Measurements from ENCODE around the gene KCNJ14.

Gene KCNJ14

DNA sequence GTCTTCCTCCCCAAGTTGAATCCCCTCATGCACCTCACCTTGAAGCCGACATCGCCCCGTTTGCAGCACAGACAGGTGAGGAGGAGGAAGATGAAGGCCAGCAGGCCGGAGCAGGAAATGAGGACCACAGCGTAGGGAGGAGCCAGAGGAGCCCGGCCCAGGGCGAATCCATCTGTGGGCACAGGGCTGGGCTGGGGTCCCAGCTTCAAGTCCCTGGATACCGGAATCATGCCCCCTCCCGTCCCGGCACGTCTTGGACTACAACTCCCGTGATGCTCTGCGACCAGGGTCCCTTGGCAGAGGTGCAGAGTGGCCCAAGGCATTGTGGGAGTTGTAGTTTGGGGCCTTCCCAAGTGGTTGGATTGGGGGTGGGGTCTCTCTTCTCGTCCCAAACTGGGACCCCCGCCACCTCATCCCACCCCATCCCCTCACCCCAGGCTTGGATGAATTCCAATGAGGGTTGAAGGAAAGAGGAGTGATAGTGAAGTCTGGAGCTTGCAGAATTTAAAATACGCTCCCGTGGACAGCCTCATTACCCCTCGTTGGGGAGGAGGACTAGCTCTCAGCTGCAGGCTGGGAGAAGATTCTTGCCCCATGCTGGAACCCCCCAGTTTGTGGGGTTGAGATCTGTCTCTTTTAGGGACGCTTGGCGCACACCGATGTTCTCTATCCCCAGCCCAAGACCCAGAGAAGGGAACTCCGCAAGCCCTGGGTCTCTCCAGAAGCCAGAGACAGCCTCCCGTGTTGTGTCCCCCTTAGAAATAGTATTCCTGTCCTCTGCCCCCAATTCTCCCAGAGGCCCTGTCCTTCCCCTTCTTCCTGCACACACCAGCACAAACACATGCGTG, 55.3 kb downstream of the KCNJ14 start:
- Histone ChIP-seq H3K27ac (ENCODE audit: low read length) (no peak overlapping the region), H3K4me2 (ENCODE audit: low read length) (peak overlapping the region; percentile 81)

DNA sequence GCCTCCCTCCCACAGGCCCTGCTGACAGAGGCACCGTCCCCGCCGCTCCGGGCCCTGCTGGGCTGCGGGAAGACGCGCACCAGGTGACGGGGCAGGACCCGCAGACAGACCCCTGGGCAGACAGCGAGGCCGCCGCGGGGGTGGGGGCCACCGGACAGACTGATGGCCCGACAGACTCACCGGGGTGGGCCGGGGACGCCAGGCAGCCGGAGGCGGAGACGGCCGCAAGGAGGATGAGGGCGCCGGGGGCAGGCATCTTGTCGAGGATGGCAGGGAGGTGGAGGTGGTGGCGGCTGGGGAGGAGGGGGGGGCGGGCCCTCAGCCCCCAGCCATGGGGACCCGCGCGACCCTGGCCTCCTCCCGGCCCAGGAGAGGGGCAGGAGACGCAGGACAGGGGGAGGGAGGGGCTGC, 56.0 kb downstream of the KCNJ14 start:
- peaks cover 11% of the 10 kb centered on the region for H3K27me3 ChIP-seq (ENCODE audit: low read depth, low read length)
- peaks cover 20% of the 10 kb centered on the region for H3K4me1 ChIP-seq (ENCODE audit: low read length)
- H2AFZ ChIP-seq (ENCODE audit: low read depth, low read length) = no peak overlapping the region
- no peak for TF ChIP-seq EZH2phosphoT487 (IDR thresholded peaks at IDR 0.05; ENCODE audit: low read depth)
- TF ChIP-seq, protein P1, sequence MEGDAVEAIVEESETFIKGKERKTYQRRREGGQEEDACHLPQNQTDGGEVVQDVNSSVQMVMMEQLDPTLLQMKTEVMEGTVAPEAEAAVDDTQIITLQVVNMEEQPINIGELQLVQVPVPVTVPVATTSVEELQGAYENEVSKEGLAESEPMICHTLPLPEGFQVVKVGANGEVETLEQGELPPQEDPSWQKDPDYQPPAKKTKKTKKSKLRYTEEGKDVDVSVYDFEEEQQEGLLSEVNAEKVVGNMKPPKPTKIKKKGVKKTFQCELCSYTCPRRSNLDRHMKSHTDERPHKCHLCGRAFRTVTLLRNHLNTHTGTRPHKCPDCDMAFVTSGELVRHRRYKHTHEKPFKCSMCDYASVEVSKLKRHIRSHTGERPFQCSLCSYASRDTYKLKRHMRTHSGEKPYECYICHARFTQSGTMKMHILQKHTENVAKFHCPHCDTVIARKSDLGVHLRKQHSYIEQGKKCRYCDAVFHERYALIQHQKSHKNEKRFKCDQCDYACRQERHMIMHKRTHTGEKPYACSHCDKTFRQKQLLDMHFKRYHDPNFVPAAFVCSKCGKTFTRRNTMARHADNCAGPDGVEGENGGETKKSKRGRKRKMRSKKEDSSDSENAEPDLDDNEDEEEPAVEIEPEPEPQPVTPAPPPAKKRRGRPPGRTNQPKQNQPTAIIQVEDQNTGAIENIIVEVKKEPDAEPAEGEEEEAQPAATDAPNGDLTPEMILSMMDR (IDR thresholded peaks at IDR 0.05; ENCODE audit: low read depth, low read length) = no peak
- H3K9me3 ChIP-seq (ENCODE audit: insufficient read depth, low read length) = no peaks in the 10 kb centered on the region
- H3K4me3 ChIP-seq (ENCODE audit: low read length) = peak overlapping the region; percentile 73
- H3K79me2 ChIP-seq (ENCODE audit: low read length) = no peaks in the 10 kb centered on the region
- no peaks in the 10 kb centered on the region for H4K20me1 ChIP-seq (ENCODE audit: insufficient read depth, low read length)
- H3K36me3 ChIP-seq (replicated peaks; ENCODE audit: low read depth, low read length) = no peaks in the 10 kb centered on the region
- H3K4me2 ChIP-seq (ENCODE audit: low read length) = peak overlapping the region; percentile 81
- no peak overlapping the region for H3K27ac ChIP-seq (ENCODE audit: low read length)
- no peak overlapping the region for H3K9ac ChIP-seq (ENCODE audit: low read length)

More for the DNA sequence above, 55.3 kb downstream of the KCNJ14 start:
- Histone ChIP-seq H3K79me2 (ENCODE audit: low read length) (no peaks in the 10 kb centered on the region), H3K9me3 (ENCODE audit: insufficient read depth, low read length) (no peaks in the 10 kb centered on the region), H3K9ac (ENCODE audit: low read length) (peak overlapping the region; percentile 35), H3K4me3 (ENCODE audit: low read length) (peak overlapping the region; percentile 73), H3K36me3 (replicated peaks; ENCODE audit: low read depth, low read length) (no peaks in the 10 kb centered on the region), H2AFZ (ENCODE audit: low read depth, low read length) (peak overlapping the region; percentile 92), H4K20me1 (ENCODE audit: insufficient read depth, low read length) (no peaks in the 10 kb centered on the region), H3K27me3 (ENCODE audit: low read depth, low read length) (peaks cover 11% of the 10 kb centered on the region), H3K4me1 (ENCODE audit: low read length) (peaks cover 20% of the 10 kb centered on the region)
- TF ChIP-seq, protein P1 (IDR thresholded peaks at IDR 0.05; ENCODE audit: low read depth, low read length) = no peak
- no peak for TF ChIP-seq EZH2phosphoT487 (IDR thresholded peaks at IDR 0.05; ENCODE audit: low read depth)

DNA sequence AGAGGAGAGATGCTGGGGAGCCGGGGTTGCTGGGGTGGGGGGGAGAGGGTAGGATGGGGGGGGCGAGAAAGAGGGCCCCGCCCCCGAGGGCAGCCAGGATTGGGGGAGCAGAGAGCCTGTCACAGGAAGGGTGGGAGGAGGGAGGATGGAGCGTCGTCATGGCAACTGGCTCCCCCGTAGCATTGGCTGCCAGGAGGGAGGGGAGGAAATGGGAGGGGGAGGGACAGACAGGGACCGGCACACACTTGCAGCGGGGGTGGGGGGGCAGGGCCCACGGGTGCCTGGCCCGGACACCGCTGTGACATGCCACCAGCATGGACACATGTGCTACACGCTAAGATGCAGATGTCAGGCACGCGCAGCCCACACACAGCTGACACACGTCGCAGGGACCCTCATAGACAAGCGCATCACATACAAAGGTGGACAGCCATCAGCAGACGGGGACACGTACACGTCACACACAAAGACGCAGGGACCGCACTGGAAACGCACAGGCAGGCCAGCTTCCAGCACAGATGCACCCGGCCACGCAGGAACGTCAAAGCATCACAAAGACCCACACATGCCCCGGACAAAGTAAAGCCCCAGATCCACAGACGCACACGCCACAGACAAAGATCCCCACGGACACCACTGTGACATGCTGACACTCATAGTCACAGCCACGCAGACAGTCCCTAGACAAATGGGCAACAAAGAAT, 56.6 kb downstream of the KCNJ14 start, which contains the start of gene LMTK3:
Gene LMTK3, minus strand, starts transcription at position 36 of the 704 bp plus-strand sequence. CDS start 259 bp downstream, outside the sequence.
- Histone ChIP-seq H3K79me2 (ENCODE audit: low read length) (no peaks in the 10 kb centered on the region), H3K4me3 (ENCODE audit: low read length) (peak within 1 kb of the TSS; percentile 86), H3K4me2 (ENCODE audit: low read length) (peak within 1 kb of the TSS; percentile 81), H3K9me3 (ENCODE audit: insufficient read depth, low read length) (no peaks in the 10 kb centered on the region), H3K27me3 (ENCODE audit: low read depth, low read length) (peaks cover 11% of the 10 kb centered on the region), H3K4me1 (ENCODE audit: low read length) (peaks cover 20% of the 10 kb centered on the region), H2AFZ (ENCODE audit: low read depth, low read length) (peak within 1 kb of the TSS; percentile 92), H3K9ac (ENCODE audit: low read length) (peak within 1 kb of the TSS; percentile 73), H3K27ac (ENCODE audit: low read length) (no peak within 1 kb of the TSS), H4K20me1 (ENCODE audit: insufficient read depth, low read length) (no peaks in the 10 kb centered on the region), H3K36me3 (replicated peaks; ENCODE audit: low read depth, low read length) (no peaks in the 10 kb centered on the region)
- TF ChIP-seq EZH2phosphoT487 (IDR thresholded peaks at IDR 0.05; ENCODE audit: low read depth) = no peak
- TF ChIP-seq, protein P1 (IDR thresholded peaks at IDR 0.05; ENCODE audit: low read depth, low read length) = no peak

All from OCI-LY3 (cell line).